GM12878 (cell line): ENCODE measurements around the gene SEPTIN5. TPM values are rescaled to one million over a fixed set of nuclear protein-coding genes. Genes with fewer than 3 reads are reported as not detected.
A peak's percentile ranks its signal among the peaks of the same experiment; 100 is the strongest.

ENCODE experiments used
- BCL3 ChIP-seq: IDR thresholded peaks from 2 replicates; pipeline ENCODE4 v1.6.1; 2011; ENCODE audit warnings: borderline replicate concordance, low read depth, mild to moderate bottlenecking, moderate library complexity, low read length; ENCODE audit not compliant: insufficient read depth, poor library complexity, severe bottlenecking
- BRCA1 ChIP-seq: IDR thresholded peaks from 2 replicates; pipeline ENCODE4 v1.6.1; 2011; ENCODE audit warnings: low read depth, low read length, improper control_type of control experiment
- EGR1 ChIP-seq, 2 experiments: IDR thresholded peaks; 1 replicate in 1 of 2; 2 replicates in 1 of 2; pipeline ENCODE4 v1.6.1; 2011 to 2012; ENCODE audit warnings: low read depth in 2 of 2, low read length in 2 of 2, borderline replicate concordance in 1 of 2, mild to moderate bottlenecking in 1 of 2, moderate library complexity in 1 of 2
- FOS ChIP-seq: IDR thresholded peaks from 3 replicates; pipeline ENCODE4 v1.6.1; 2011; ENCODE audit warnings: borderline replicate concordance; ENCODE audit not compliant: insufficient read length; ENCODE audit errors: extremely low read depth
- GATAD2B ChIP-seq: fragments of 450-650 bp; conservative IDR thresholded peaks from 2 replicates; pipeline ENCODE4 v1.6.1; 2017; ENCODE audit warnings: low read depth, mild to moderate bottlenecking, moderate library complexity
- JUNB ChIP-seq: IDR thresholded peaks from 2 replicates; pipeline ENCODE4 v1.6.1; 2016; ENCODE audit warnings: antibody characterized with exemption, mild to moderate bottlenecking
- LARP7 ChIP-seq: fragments of 450-650 bp; IDR thresholded peaks from 2 replicates; pipeline ENCODE4 v1.6.1; 2017; ENCODE audit warnings: mild to moderate bottlenecking
- NFXL1 ChIP-seq: fragments of 450-650 bp; IDR thresholded peaks from 2 replicates; pipeline ENCODE4 v1.6.1; 2017; ENCODE audit warnings: antibody characterized with exemption, mild to moderate bottlenecking, borderline replicate concordance
- NKRF ChIP-seq: fragments of 450-650 bp; conservative IDR thresholded peaks from 2 replicates; pipeline ENCODE4 v1.6.1; 2017; ENCODE audit warnings: mild to moderate bottlenecking, moderate library complexity
- PAX8 ChIP-seq: fragments of 450-650 bp; IDR thresholded peaks from 2 replicates; pipeline ENCODE4 v1.6.1; 2017; ENCODE audit warnings: mild to moderate bottlenecking, moderate library complexity
- RB1 ChIP-seq: fragments of 450-650 bp; formaldehyde crosslinking; IDR thresholded peaks from 2 replicates; pipeline ENCODE4 v1.6.1; 2017; ENCODE audit warnings: mild to moderate bottlenecking, borderline replicate concordance
- SP1 ChIP-seq: IDR thresholded peaks from one replicate; pipeline ENCODE4 v1.6.1; 2011; ENCODE audit warnings: low read depth, low read length
- SREBF2 ChIP-seq: IDR thresholded peaks from 2 replicates; pipeline ENCODE4 v1.6.1; 2012; ENCODE audit warnings: mild to moderate bottlenecking, low read length
- STAT1 ChIP-seq: fragments of 450-650 bp; conservative IDR thresholded peaks from 2 replicates; pipeline ENCODE4 v1.6.1; 2014; ENCODE audit warnings: antibody characterized with exemption, mild to moderate bottlenecking
- ZNF592 ChIP-seq: fragments of 450-650 bp; IDR thresholded peaks from 2 replicates; pipeline ENCODE4 v1.6.1; 2017; ENCODE audit warnings: mild to moderate bottlenecking, moderate library complexity
- polyA plus RNA-seq, 11 experiments: library from polyadenylated mRNA; depleted of rRNA in 4 of 11; unstranded in 6 of 11; stranded (reverse) in 5 of 11; fragments of >200 nt; fragmentation: Nextera tagmentation in 4 of 11; fragmentation: Illumina TruSeq in 1 of 11; extraction: Ambion mirVana in 4 of 11; extraction: Trizol in 1 of 11; gene quantifications; 1 replicate in 1 of 11; 2 replicates in 10 of 11; pipeline versions ENCODE4 v1.2.1 to v1.2.3, GENCODE V29; 2011 to 2016; ENCODE audit warnings: inconsistent platforms in 2 of 11, missing spikeins in 2 of 11, low read depth in 1 of 11
- total RNA-seq, 4 experiments: library from RNA; depleted of rRNA in 3 of 4; stranded (reverse); fragments of >200 nt in 3 of 4; fragmentation: Illumina TruSeq in 1 of 4; extraction: Trizol in 1 of 4; gene quantifications; 2 replicates each; pipeline versions ENCODE4 v1.2.1 to v1.2.3, GENCODE V29; 2013 to 2021
- TF ChIP-seq, protein P1 (sequence below): fragments of 450-650 bp; IDR thresholded peaks from 2 replicates; pipeline ENCODE4 v1.6.1; 2016; ENCODE audit warnings: mild to moderate bottlenecking
- TF ChIP-seq, protein P2 (sequence below): fragments of 450-650 bp; IDR thresholded peaks from 2 replicates; pipeline ENCODE4 v1.6.1; 2018; ENCODE audit warnings: borderline replicate concordance, mild to moderate bottlenecking; ENCODE audit not compliant: partially characterized antibody

Gene SEPTIN5
- total and polyA plus RNA-seq, 10 of the 15 experiments (the other 5 are each of a cell fraction or from before 2014, with no cell fraction given), result 0.13 to 1.1 (median 0.34) TPM; not detected in 5

DNA sequence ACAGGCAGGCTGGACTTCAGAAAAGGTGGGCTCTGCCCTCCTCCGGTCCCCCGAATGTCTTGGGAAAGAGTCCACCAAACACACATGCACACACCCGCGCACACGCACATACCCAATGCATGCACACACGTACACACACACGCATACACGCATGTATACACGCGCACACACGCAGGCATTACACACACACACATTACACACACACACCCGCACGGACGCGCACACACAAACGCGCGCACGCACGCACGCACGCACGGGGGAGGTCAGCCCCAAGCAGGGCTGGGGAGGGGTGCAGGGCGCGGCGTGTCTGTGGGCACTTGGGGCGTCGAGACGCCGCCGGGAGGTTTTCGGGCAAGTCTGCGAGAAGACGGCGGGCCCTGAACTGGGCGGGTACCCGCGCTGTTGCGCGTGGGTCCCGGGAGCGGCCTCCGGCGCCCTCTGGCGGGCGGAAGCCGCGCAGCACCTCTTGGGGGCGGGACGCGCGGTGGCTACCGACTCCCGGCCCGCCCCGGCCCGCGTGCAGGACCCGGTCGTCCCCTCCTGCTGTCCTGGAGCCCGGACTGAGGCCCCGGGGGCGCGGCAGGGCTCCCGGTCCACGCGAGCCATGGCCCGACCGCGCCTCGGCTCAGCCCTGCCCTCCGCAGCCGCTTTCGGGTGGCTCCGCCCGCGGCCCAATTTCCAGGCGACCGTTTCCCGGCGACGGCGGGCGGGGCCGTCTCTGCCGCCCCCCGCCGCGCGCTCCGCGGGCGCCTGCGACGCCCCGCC is 3.6 kb downstream of the SEPTIN5 start (continued):
- TF ChIP-seq LARP7 (peak; percentile 72; the same call in 1 of the 2 replicates), BRCA1 (no peak), SREBF2 (no peak), BCL3 (peak; percentile 81), FOS (no peak), EGR1 (IDR thresholded peaks at IDR 0.05; ENCODE audit: borderline replicate concordance in 1 of 2, low read depth in 2 of 2, low read length in 2 of 2) (peak in 1 of 2 experiments; percentile 40; a peak in 1 of 3 replicates), NKRF (0 out of 2 replicates have a peak, but pooled peaks have one; percentile 19), GATAD2B (peak; percentile 71), RB1 (peak; percentile 85; the same call in 1 of the 2 replicates), PAX8 (no peak), JUNB (no peak), NFXL1 (0 out of 2 replicates have a peak, but pooled peaks have one; percentile 32), STAT1 (no peak), ZNF592 (0 out of 2 replicates have a peak, but pooled peaks have one; percentile 25), SP1 (peak; percentile 27)
- TF ChIP-seq, protein P1, sequence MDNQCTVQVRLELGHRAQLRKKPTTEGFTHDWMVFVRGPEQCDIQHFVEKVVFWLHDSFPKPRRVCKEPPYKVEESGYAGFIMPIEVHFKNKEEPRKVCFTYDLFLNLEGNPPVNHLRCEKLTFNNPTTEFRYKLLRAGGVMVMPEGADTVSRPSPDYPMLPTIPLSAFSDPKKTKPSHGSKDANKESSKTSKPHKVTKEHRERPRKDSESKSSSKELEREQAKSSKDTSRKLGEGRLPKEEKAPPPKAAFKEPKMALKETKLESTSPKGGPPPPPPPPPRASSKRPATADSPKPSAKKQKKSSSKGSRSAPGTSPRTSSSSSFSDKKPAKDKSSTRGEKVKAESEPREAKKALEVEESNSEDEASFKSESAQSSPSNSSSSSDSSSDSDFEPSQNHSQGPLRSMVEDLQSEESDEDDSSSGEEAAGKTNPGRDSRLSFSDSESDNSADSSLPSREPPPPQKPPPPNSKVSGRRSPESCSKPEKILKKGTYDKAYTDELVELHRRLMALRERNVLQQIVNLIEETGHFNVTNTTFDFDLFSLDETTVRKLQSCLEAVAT, result no peak
- TF ChIP-seq, protein P2, sequence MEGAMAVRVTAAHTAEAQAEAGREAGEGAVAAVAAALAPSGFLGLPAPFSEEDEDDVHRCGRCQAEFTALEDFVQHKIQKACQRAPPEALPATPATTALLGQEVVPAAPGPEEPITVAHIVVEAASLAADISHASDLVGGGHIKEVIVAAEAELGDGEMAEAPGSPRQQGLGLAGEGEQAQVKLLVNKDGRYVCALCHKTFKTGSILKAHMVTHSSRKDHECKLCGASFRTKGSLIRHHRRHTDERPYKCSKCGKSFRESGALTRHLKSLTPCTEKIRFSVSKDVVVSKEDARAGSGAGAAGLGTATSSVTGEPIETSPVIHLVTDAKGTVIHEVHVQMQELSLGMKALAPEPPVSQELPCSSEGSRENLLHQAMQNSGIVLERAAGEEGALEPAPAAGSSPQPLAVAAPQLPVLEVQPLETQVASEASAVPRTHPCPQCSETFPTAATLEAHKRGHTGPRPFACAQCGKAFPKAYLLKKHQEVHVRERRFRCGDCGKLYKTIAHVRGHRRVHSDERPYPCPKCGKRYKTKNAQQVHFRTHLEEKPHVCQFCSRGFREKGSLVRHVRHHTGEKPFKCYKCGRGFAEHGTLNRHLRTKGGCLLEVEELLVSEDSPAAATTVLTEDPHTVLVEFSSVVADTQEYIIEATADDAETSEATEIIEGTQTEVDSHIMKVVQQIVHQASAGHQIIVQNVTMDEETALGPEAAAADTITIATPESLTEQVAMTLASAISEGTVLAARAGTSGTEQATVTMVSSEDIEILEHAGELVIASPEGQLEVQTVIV, result no peak
